IMR-90 (cell line): Measurements from ENCODE around the gene PLOD1. TPM values are rescaled to one million over a fixed set of nuclear protein-coding genes. Genes with fewer than 3 reads are reported as not detected.

Source experiments
- ATAC-seq: fragments of 200-7000 bp; cut with Tn5 transposase; 2 replicates; pipeline ENCODE4 v1.9.1; 2020; ENCODE audit warnings: low read depth, mild to moderate bottlenecking, moderate library complexity
- BruUV-seq: library from RNA; stranded (reverse); fragments of 400-500 nt; replicated peaks from 2 replicates; lab custom pipeline; 2021; lab: Mats Ljungman, UMichigan
- CTCF ChIA-PET: fragments of 300-600 bp; formaldehyde crosslinking; extraction: SDS; loops from one replicate; lab custom pipeline; 2021; ENCODE audit warnings: antibody characterized with exemption; lab: Yijun Ruan, JAX
- POLR2A ChIA-PET: fragments of 300-600 bp; sonication (Branson Sonifier 250); formaldehyde crosslinking; loops from one replicate; lab custom pipeline; 2022; ENCODE audit warnings: antibody characterized with exemption; ENCODE audit not compliant: unreplicated experiment; lab: Charles Lee
- DNase-seq: peaks from one replicate; pipeline ENCODE4 v3.0.0; 2013
- H2AFZ ChIP-seq: replicated peaks from 2 replicates; pipeline ENCODE3; 2013; ENCODE audit warnings: low read length, mild to moderate bottlenecking; ENCODE audit not compliant: poor library complexity
- H2AK5ac ChIP-seq: 2 replicates; pipeline ENCODE4 v1.6.1; 2013; ENCODE audit warnings: low read depth, low read length, inconsistent platforms
- H2AK9ac ChIP-seq: replicated peaks from 2 replicates; pipeline ENCODE3; 2013; ENCODE audit warnings: mild to moderate bottlenecking, low read depth, low read length, moderate library complexity; ENCODE audit not compliant: poor library complexity
- H2BK120ac ChIP-seq: 2 replicates; pipeline ENCODE4 v1.6.1; 2013; ENCODE audit warnings: low read depth, low read length, inconsistent platforms
- H2BK15ac ChIP-seq: 3 replicates; pipeline ENCODE4 v1.6.1; 2013; ENCODE audit warnings: low read depth, low read length, inconsistent platforms
- H2BK20ac ChIP-seq: 2 replicates; pipeline ENCODE4 v1.6.1; 2013; ENCODE audit warnings: low read depth, mild to moderate bottlenecking, inconsistent platforms, low read length, moderate library complexity
- H2BK5ac ChIP-seq: 2 replicates; pipeline ENCODE4 v1.6.1; 2013; ENCODE audit warnings: mild to moderate bottlenecking, low read depth, low read length, inconsistent platforms; ENCODE audit not compliant: poor library complexity, severe bottlenecking
- H3K14ac ChIP-seq: replicated peaks from 2 replicates; pipeline ENCODE4 v1.6.1; 2013; ENCODE audit warnings: low read depth, low read length, inconsistent platforms
- H3K18ac ChIP-seq: 2 replicates; pipeline ENCODE4 v1.6.1; 2013; ENCODE audit warnings: low read depth, low read length, control low read depth
- H3K23ac ChIP-seq: 2 replicates; pipeline ENCODE4 v1.6.1; 2013; ENCODE audit warnings: low read depth, low read length, inconsistent platforms
- H3K27ac ChIP-seq: 2 replicates; pipeline ENCODE4 v1.5.1; 2013; ENCODE audit warnings: mild to moderate bottlenecking, control low read depth, low read length; ENCODE audit not compliant: insufficient read depth
- H3K27me3 ChIP-seq: 2 replicates; pipeline ENCODE4 v1.6.1; 2013; ENCODE audit warnings: low read length; ENCODE audit not compliant: control insufficient read depth, insufficient read depth
- H3K36me3 ChIP-seq: 2 replicates; pipeline ENCODE4 v1.6.1; 2013; ENCODE audit warnings: low read length, mixed read lengths; ENCODE audit not compliant: control insufficient read depth, insufficient read depth
- H3K4ac ChIP-seq: 2 replicates; pipeline ENCODE4 v1.6.1; 2013; ENCODE audit warnings: low read depth, low read length, inconsistent platforms
- H3K4me1 ChIP-seq: 2 replicates; pipeline ENCODE4 v1.6.1; 2013; ENCODE audit warnings: low read length, mixed read lengths; ENCODE audit not compliant: control insufficient read depth, insufficient read depth
- H3K4me2 ChIP-seq: 2 replicates; pipeline ENCODE4 v1.6.1; 2013; ENCODE audit warnings: low read depth, mild to moderate bottlenecking, control low read depth, low read length, moderate library complexity
- H3K4me3 ChIP-seq: 2 replicates; pipeline ENCODE4 v1.5.1; 2013; ENCODE audit warnings: low read depth, mild to moderate bottlenecking, control low read depth, low read length, moderate library complexity; ENCODE audit not compliant: insufficient read depth
- H3K56ac ChIP-seq: 2 replicates; pipeline ENCODE4 v1.6.1; 2013; ENCODE audit warnings: low read length, inconsistent platforms; ENCODE audit not compliant: insufficient read depth; ENCODE audit errors: extremely low read depth
- H3K79me1 ChIP-seq, 2 experiments: 2 replicates each; pipeline ENCODE4 v1.6.1; 2013; ENCODE audit warnings: low read length in 2 of 2, inconsistent platforms in 1 of 2, low read depth in 1 of 2
- H3K9ac ChIP-seq: 2 replicates; pipeline ENCODE4 v1.6.1; 2013; ENCODE audit warnings: low read depth, low read length, control low read depth
- H3K9me1 ChIP-seq: 2 replicates; pipeline ENCODE4 v1.6.1; 2013; ENCODE audit warnings: low read length, inconsistent platforms; ENCODE audit not compliant: insufficient read depth
- H3K9me3 ChIP-seq: 2 replicates; pipeline ENCODE4 v1.6.1; 2013; ENCODE audit warnings: low read length; ENCODE audit not compliant: control insufficient read depth, insufficient read depth
- H4K20me1 ChIP-seq: 2 replicates; pipeline ENCODE4 v1.6.1; 2013; ENCODE audit warnings: low read length, inconsistent platforms; ENCODE audit not compliant: insufficient read depth
- H4K5ac ChIP-seq: 2 replicates; pipeline ENCODE4 v1.6.1; 2013; ENCODE audit warnings: mild to moderate bottlenecking, low read depth, low read length, control low read depth
- H4K8ac ChIP-seq, 2 experiments: 2 replicates each; pipeline ENCODE4 v1.6.1; 2013; ENCODE audit warnings: low read depth in 2 of 2, low read length in 2 of 2, control low read depth in 1 of 2, inconsistent platforms in 1 of 2
- H4K91ac ChIP-seq: 2 replicates; pipeline ENCODE4 v1.6.1; 2013; ENCODE audit warnings: low read depth, low read length, inconsistent platforms; ENCODE audit not compliant: insufficient read depth
- BHLHE40 ChIP-seq: fragments of 150-350 bp; IDR thresholded peaks from 2 replicates; pipeline ENCODE4 v1.6.1; 2016; ENCODE audit warnings: mild to moderate bottlenecking, low read depth, low read length
- WGBS, 2 experiments: methylation state at CpG; one replicate each; pipeline versions ENCODE4 v1.1.5 to v1.1.7; 2013; ENCODE audit warnings: missing lambda C conversion rate in 2 of 2; ENCODE audit not compliant: insufficient read length in 1 of 2; ENCODE audit errors: extremely low coverage in 2 of 2; 5-methylcytosine and 5-hydroxymethylcytosine counted together
- dilution Hi-C: fragments of 300-500 bp; cut with HindIII; formaldehyde crosslinking; loops from one replicate; pipeline ENCODE4 v1.14.3; 2018; ENCODE audit warnings: low sequenced_read_pairs; ENCODE audit not compliant: unreplicated experiment
- in situ Hi-C: fragments of 300-500 bp; cut with MboI; formaldehyde crosslinking; loops from 3 replicates; pipeline ENCODE4 v1.14.3; 2019; ENCODE audit warnings: low sequenced_read_pairs, inconsistent platforms, mixed read lengths
- intact Hi-C: fragments of 100-400 bp; cut with micrococcal nuclease; formaldehyde crosslinking; loops from 2 replicates; pipeline ENCODE4 v1.10.0; 2022
- polyA plus RNA-seq, 3 experiments: library from polyadenylated mRNA; depleted of rRNA; stranded (reverse); fragments of >200 nt; gene quantifications; 2 replicates each; pipeline ENCODE4 v1.2.3, GENCODE V29; 2012; ENCODE audit warnings: low replicate concordance in 1 of 3
- total RNA-seq: library from RNA; depleted of rRNA; stranded (reverse); fragments of >200 nt; gene quantifications from 2 replicates; pipeline ENCODE4 v1.2.3, GENCODE V29; 2012

Gene PLOD1
- total and polyA plus RNA-seq, 2 of the 4 experiments (the other 2 are of a cell fraction), result 283 to 609 TPM

GRCh38 chr1:11925938-11926292, 8.6 kb upstream of the PLOD1 start:
- DNase-seq (no peak), ATAC-seq (peak; percentile 33)
- H4K5ac ChIP-seq, result no peak overlapping the region
- WGBS, 2 experiments, result 0% methylated on average over 2 of the region's 41 CpGs; no CpG with 5 or more reads in 1 of the 2 experiments
- dilution Hi-C loops (no loop called here), intact Hi-C loops (no loop called here), in situ Hi-C loops (no loop called here)
- H3K18ac ChIP-seq, result no peak overlapping the region
- H2BK20ac ChIP-seq, result no peak overlapping the region
- peaks cover 6 to 34% of the 10 kb centered on the region in 2 experiments for H3K79me1 ChIP-seq
- no peak overlapping the region for H2BK15ac ChIP-seq
- H3K4ac ChIP-seq, result no peak overlapping the region
- peaks cover 20% of the 10 kb centered on the region for H3K4me1 ChIP-seq
- H2BK5ac ChIP-seq, result no peak overlapping the region
- no peaks in the 10 kb centered on the region for H3K9me3 ChIP-seq
- H3K14ac ChIP-seq, result no peak overlapping the region
- H3K9ac ChIP-seq, result no peak overlapping the region
- H3K36me3 ChIP-seq, result peaks cover 18% of the 10 kb centered on the region
- no peak overlapping the region for H2AFZ ChIP-seq
- no peak overlapping the region; the same call in 1 of the 2 replicates for H3K27ac ChIP-seq
- peaks cover 12% of the 10 kb centered on the region for H3K9me1 ChIP-seq
- no peaks in the 10 kb centered on the region for H3K27me3 ChIP-seq
- CTCF ChIA-PET, result no interaction called here
- H3K56ac ChIP-seq, result no peak overlapping the region
- no peak overlapping the region for H2AK5ac ChIP-seq
- H2AK9ac ChIP-seq, result no peak overlapping the region
- H4K8ac ChIP-seq, result no peak overlapping the region
- H3K4me2 ChIP-seq, result no peak overlapping the region
- no peak overlapping the region for H3K23ac ChIP-seq
- no peak for TF ChIP-seq BHLHE40
- no peak overlapping the region for H2BK120ac ChIP-seq
- POLR2A ChIA-PET, result interaction anchor here (1.4 kb wide), 1 partner anchor 18 kb away, joined by 6 read pairs; no protein-coding TSS in a partner anchor
- H4K20me1 ChIP-seq, result peaks cover 26% of the 10 kb centered on the region
- no peak overlapping the region for H4K91ac ChIP-seq
- peak overlapping the region; percentile 68 for H3K4me3 ChIP-seq
- BruUV-seq, result no TSS peak
